Prostate gland (tissue), 2 donors: Measurements from ENCODE around the gene EEF1B2.

Source experiments
- POLR2A ChIP-seq: fragments of 450-650 bp; IDR thresholded peaks from one replicate; pipeline ENCODE4 v1.6.1; 2016; ENCODE audit warnings: antibody characterized with exemption, mild to moderate bottlenecking
- TF ChIP-seq, protein P1 (sequence below), 4 experiments: fragments of 200-600 bp in 2 of 4; fragments of 450-650 bp in 2 of 4; sonication (generic) in 2 of 4; IDR thresholded peaks; 1 replicate in 3 of 4; 2 replicates in 1 of 4; pipeline ENCODE4 v1.5.1; 2016 to 2019; ENCODE audit warnings: antibody characterized with exemption in 4 of 4, mild to moderate bottlenecking in 2 of 4, moderate library complexity in 2 of 4

- TF ChIP-seq, protein P1, sequence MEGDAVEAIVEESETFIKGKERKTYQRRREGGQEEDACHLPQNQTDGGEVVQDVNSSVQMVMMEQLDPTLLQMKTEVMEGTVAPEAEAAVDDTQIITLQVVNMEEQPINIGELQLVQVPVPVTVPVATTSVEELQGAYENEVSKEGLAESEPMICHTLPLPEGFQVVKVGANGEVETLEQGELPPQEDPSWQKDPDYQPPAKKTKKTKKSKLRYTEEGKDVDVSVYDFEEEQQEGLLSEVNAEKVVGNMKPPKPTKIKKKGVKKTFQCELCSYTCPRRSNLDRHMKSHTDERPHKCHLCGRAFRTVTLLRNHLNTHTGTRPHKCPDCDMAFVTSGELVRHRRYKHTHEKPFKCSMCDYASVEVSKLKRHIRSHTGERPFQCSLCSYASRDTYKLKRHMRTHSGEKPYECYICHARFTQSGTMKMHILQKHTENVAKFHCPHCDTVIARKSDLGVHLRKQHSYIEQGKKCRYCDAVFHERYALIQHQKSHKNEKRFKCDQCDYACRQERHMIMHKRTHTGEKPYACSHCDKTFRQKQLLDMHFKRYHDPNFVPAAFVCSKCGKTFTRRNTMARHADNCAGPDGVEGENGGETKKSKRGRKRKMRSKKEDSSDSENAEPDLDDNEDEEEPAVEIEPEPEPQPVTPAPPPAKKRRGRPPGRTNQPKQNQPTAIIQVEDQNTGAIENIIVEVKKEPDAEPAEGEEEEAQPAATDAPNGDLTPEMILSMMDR (IDR thresholded peaks at IDR 0.05): no peak
- TF ChIP-seq POLR2A: no peak
Observed at GRCh38 chr2:206158563-206159345, 941 bp upstream of the EEF1B2 start.
